ENCODE measurements around the gene MPL. TPM values are rescaled to one million over a fixed set of nuclear protein-coding genes. Genes with fewer than 3 reads are reported as not detected.

MPL gene
- total RNA-seq, 1 experiment from 2014 or later, result not detected

- H3K9me3 ChIP-seq (replicated peaks), result peaks cover 4% of the 10 kb centered on the region
- H3K4me1 ChIP-seq (replicated peaks), result peaks cover 5% of the 10 kb centered on the region
- H3K27me3 ChIP-seq (replicated peaks), result no peaks in the 10 kb centered on the region
- DNase-seq (ENCODE audit: low read depth in 1 of 2, low spot score in 2 of 2), result no peak
- H3K4me3 ChIP-seq, result no peak overlapping the region
- H3K27ac ChIP-seq, result no peak overlapping the region
- H3K36me3 ChIP-seq, result no peaks in the 10 kb centered on the region
Observed at GRCh38 chr1:43325381-43325780, 12.2 kb upstream of the MPL start.

DNA sequence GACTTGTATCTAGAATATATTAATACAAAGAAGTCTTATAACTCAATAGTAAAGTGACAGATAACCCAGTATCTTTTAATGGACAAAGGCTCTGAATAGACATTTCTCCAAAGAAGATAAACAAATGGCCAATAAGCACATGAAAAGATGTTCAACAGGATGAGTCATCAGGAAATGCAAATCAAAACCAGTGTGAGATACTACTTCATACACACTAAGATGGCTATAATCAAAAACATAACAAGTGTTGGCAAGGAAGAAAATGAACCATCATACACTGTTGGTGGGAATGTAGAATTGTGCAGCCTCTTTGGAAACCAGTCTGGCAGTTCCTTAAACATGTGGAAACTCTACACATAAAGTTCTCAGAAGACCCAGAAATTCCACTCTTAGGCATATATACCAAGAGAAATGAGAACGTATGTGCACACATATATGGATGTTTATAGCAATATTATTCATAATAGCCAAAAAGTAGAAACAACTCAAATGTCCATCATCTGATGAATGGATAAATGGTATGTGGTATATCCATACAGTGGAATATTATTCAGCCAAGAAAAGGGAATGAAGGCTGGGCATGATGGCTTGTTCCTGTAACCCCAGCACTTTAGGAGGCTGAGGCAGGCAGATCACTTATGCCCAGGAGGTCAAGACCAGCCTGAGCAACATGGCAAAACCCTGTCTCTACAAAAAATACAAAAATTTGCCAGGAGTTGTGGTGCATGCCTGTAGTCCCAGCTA lies 9.9 kb upstream of the MPL start:
- no peaks in the 10 kb centered on the region for H3K27me3 ChIP-seq (replicated peaks)
- peaks cover 4% of the 10 kb centered on the region for H3K9me3 ChIP-seq (replicated peaks)

GRCh38 chr1:43329995-43330751 lies 7.4 kb upstream of the MPL start:
- Histone ChIP-seq H3K36me3 (no peaks in the 10 kb centered on the region), H3K4me1 (replicated peaks) (peaks cover 7% of the 10 kb centered on the region), H3K9me3 (replicated peaks) (peaks cover 4% of the 10 kb centered on the region; the same call in 1 of the 2 replicates), H3K4me3 (no peak overlapping the region), H3K27ac (no peak overlapping the region), H3K27me3 (replicated peaks) (no peaks in the 10 kb centered on the region)
- peak in 1 of 2 experiments; percentile 32 for DNase-seq (ENCODE audit: low read depth in 1 of 2, low spot score in 2 of 2)

More for the DNA sequence above, 9.9 kb upstream of the MPL start:
- peaks cover 7% of the 10 kb centered on the region for H3K4me1 ChIP-seq (replicated peaks)
- H3K36me3 ChIP-seq, result no peaks in the 10 kb centered on the region
- H3K4me3 ChIP-seq, result no peak overlapping the region
- no peak overlapping the region for H3K27ac ChIP-seq
- no peak for DNase-seq (ENCODE audit: low read depth in 1 of 2, low spot score in 2 of 2)

GRCh38 chr1:43331688-43332087 lies 5.9 kb upstream of the MPL start:
- no peak overlapping the region for H3K27ac ChIP-seq
- H3K27me3 ChIP-seq (replicated peaks), result no peaks in the 10 kb centered on the region
- H3K9me3 ChIP-seq (replicated peaks), result peaks cover 4% of the 10 kb centered on the region; the same call in 1 of the 2 replicates
- no peaks in the 10 kb centered on the region for H3K36me3 ChIP-seq
- H3K4me3 ChIP-seq, result no peak overlapping the region
- no peak for DNase-seq (ENCODE audit: low read depth in 1 of 2, low spot score in 2 of 2)
- peaks cover 7% of the 10 kb centered on the region for H3K4me1 ChIP-seq (replicated peaks)

GRCh38 chr1:43334453-43335205 lies 3.0 kb upstream of the MPL start:
- no peaks in the 10 kb centered on the region for H3K9me3 ChIP-seq (replicated peaks)

DNA sequence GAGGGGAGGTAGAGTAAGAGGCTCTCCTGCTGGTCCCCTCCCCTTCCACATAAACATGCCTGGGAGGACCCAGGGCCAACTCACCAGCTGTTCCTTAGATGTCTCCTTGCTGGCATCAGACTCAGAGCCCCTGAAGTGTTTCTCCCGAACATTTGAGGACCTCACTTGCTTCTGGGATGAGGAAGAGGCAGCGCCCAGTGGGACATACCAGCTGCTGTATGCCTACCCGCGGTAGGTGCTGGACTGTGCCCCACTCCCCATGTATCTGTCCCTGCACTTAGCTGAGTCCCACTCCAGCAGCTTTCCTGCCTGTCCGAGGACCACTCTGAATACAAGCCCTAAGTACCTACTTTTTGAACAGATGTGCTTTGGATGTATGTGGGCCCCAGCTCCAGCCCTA lies 383 bp downstream of the MPL start:
- H3K4me1 ChIP-seq (replicated peaks), result no peaks in the 10 kb centered on the region

More at GRCh38 chr1:43334453-43335205, 3.0 kb upstream of the MPL start:
- Histone ChIP-seq H3K4me1 (replicated peaks) (peaks cover 7% of the 10 kb centered on the region), H3K36me3 (no peaks in the 10 kb centered on the region), H3K27me3 (replicated peaks) (no peaks in the 10 kb centered on the region), H3K4me3 (no peak overlapping the region), H3K27ac (no peak overlapping the region)
- no peak for DNase-seq (ENCODE audit: low read depth in 1 of 2, low spot score in 2 of 2)

GRCh38 chr1:43339584-43340232 lies 2.1 kb downstream of the MPL start:
- no peak overlapping the region for H3K4me3 ChIP-seq
- H3K4me1 ChIP-seq (replicated peaks), result no peaks in the 10 kb centered on the region
- H3K27ac ChIP-seq, result no peak overlapping the region
- no peak for DNase-seq (ENCODE audit: low read depth in 1 of 2, low spot score in 2 of 2)
- H3K27me3 ChIP-seq (replicated peaks), result no peaks in the 10 kb centered on the region
- no peaks in the 10 kb centered on the region for H3K36me3 ChIP-seq
- no peaks in the 10 kb centered on the region for H3K9me3 ChIP-seq (replicated peaks)

More for the DNA sequence above, 383 bp downstream of the MPL start:
- Histone ChIP-seq H3K36me3 (no peaks in the 10 kb centered on the region), H3K9me3 (replicated peaks) (no peaks in the 10 kb centered on the region), H3K4me3 (no peak overlapping the region), H3K27me3 (replicated peaks) (no peaks in the 10 kb centered on the region), H3K27ac (no peak overlapping the region)
- no peak for DNase-seq (ENCODE audit: low read depth in 1 of 2, low spot score in 2 of 2)

GRCh38 chr1:43340559-43340958 lies 2.9 kb downstream of the MPL start:
- no peaks in the 10 kb centered on the region for H3K9me3 ChIP-seq (replicated peaks)
- H3K36me3 ChIP-seq, result no peaks in the 10 kb centered on the region
- H3K27me3 ChIP-seq (replicated peaks), result no peaks in the 10 kb centered on the region
- no peaks in the 10 kb centered on the region for H3K4me1 ChIP-seq (replicated peaks)
- no peak overlapping the region for H3K27ac ChIP-seq
- H3K4me3 ChIP-seq, result no peak overlapping the region
- no peak for DNase-seq (ENCODE audit: low read depth in 1 of 2, low spot score in 2 of 2)

GRCh38 chr1:43344267-43344850 lies 6.7 kb downstream of the MPL start:
- H3K4me3 ChIP-seq, result no peak overlapping the region
- DNase-seq (ENCODE audit: low read depth in 1 of 2, low spot score in 2 of 2), result no peak
- H3K27ac ChIP-seq, result no peak overlapping the region
- H3K36me3 ChIP-seq, result no peaks in the 10 kb centered on the region
- no peaks in the 10 kb centered on the region for H3K27me3 ChIP-seq (replicated peaks)
- peaks cover 4% of the 10 kb centered on the region for H3K4me1 ChIP-seq (replicated peaks)
- H3K9me3 ChIP-seq (replicated peaks), result no peaks in the 10 kb centered on the region

DNA sequence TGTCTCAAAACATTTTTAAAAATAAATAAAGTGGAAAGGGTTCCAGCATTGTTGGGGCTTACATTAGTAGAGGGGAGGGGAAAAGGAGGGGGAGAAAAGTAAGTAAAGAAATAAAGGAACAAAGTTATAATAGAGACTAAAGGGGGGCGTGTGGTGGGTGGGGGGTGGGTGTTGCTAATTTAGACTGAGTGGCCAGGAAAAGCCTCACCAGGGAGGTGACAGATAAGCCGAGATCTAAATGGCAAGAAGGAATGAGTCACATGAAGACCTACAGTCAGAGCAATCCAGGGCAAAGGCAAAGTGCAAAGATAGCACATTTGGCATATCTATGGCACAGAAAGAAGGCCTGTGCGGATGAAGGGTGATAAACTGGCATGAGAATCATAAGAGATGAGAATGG lies 7.5 kb downstream of the MPL start:
- H3K36me3 ChIP-seq, result no peaks in the 10 kb centered on the region
- no peak overlapping the region for H3K4me3 ChIP-seq
- no peaks in the 10 kb centered on the region for H3K9me3 ChIP-seq (replicated peaks)
- no peak overlapping the region for H3K27ac ChIP-seq
- DNase-seq (ENCODE audit: low read depth in 1 of 2, low spot score in 2 of 2), result no peak
- H3K4me1 ChIP-seq (replicated peaks), result peaks cover 11% of the 10 kb centered on the region
- H3K27me3 ChIP-seq (replicated peaks), result no peaks in the 10 kb centered on the region

DNA sequence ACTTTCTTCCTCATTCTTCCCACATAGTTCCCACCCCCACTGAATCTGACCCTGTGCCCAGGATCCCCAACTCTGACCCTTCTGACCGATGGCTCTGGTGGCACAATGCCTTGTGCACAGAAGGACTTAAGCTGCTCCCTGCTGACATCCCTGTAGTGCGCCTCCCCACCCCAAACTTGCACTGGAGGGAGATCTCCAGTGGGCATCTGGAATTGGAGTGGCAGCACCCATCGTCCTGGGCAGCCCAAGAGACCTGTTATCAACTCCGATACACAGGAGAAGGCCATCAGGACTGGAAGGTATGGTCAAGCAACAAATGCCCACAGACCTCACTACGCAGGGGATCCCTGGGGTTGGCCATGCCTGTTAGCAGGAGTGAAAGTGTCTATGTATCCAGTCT lies 9.0 kb downstream of the MPL start:
- H3K9me3 ChIP-seq (replicated peaks), result no peaks in the 10 kb centered on the region

GRCh38 chr1:43348343-43348808 lies 10.8 kb downstream of the MPL start:
- DNase-seq (ENCODE audit: low read depth in 1 of 2, low spot score in 2 of 2), result no peak
- Histone ChIP-seq H3K9me3 (replicated peaks) (no peaks in the 10 kb centered on the region), H3K36me3 (no peaks in the 10 kb centered on the region), H3K27me3 (replicated peaks) (no peaks in the 10 kb centered on the region), H3K4me1 (replicated peaks) (peaks cover 20% of the 10 kb centered on the region), H3K4me3 (no peak overlapping the region), H3K27ac (no peak overlapping the region)

More for the DNA sequence above, 9.0 kb downstream of the MPL start:
- H3K27ac ChIP-seq, result no peak overlapping the region
- no peaks in the 10 kb centered on the region for H3K27me3 ChIP-seq (replicated peaks)
- no peaks in the 10 kb centered on the region for H3K36me3 ChIP-seq
- H3K4me3 ChIP-seq, result no peak overlapping the region
- peaks cover 20% of the 10 kb centered on the region for H3K4me1 ChIP-seq (replicated peaks)
- no peak for DNase-seq (ENCODE audit: low read depth in 1 of 2, low spot score in 2 of 2)
